T-cell (primary cell): ENCODE data around the gene TMOD2. TPM values are rescaled to one million over a fixed set of nuclear protein-coding genes. Genes with fewer than 3 reads are reported as not detected.

Experiments
- ATAC-seq, 4 experiments: fragments of 200-7000 bp in 3 of 4; fragments of 150-1000 bp in 1 of 4; cut with Tn5 transposase; replicated peaks in 1 of 4; 1 replicate in 3 of 4; 2 replicates in 1 of 4; pipeline ENCODE4 v1.10.0; 2021; ENCODE audit warnings: moderate library complexity in 3 of 4, mild to moderate bottlenecking in 2 of 4, moderate number of reproducible peaks in 1 of 4
- CTCF ChIA-PET, 2 donors: fragments of 300-600 bp; sonication (Branson Sonifier 250); formaldehyde crosslinking; loops; one replicate each; lab custom pipeline; 2022; ENCODE audit warnings: antibody characterized with exemption in 2 of 2; lab: Charles Lee
- POLR2A ChIA-PET, 2 donors: fragments of 300-600 bp; sonication (Branson Sonifier 250); formaldehyde crosslinking; loops; one replicate each; lab custom pipeline; 2022; ENCODE audit warnings: antibody characterized with exemption in 2 of 2; lab: Charles Lee
- DNase-seq, 35 experiments: peaks; one replicate each; pipeline versions ENCODE4 v3.0.0 to v3.0.0-alpha.2; 2013 to 2023
- H3K27ac ChIP-seq: one replicate; pipeline ENCODE4 v1.5.1; 2013; ENCODE audit warnings: low read length
- H3K27me3 ChIP-seq, 2 experiments: replicated peaks in 1 of 2; 1 replicate in 1 of 2; 2 replicates in 1 of 2; pipeline versions ENCODE4 v1.6.1 to v1.7.0; 2013; ENCODE audit warnings: low read length in 1 of 2, mixed read lengths in 1 of 2; ENCODE audit not compliant: control insufficient read depth in 2 of 2, insufficient read depth in 2 of 2; ENCODE audit errors: extremely low read depth in 1 of 2
- H3K36me3 ChIP-seq, 2 donors: 1 replicate in 1 of 2; 2 replicates in 1 of 2; pipeline versions ENCODE4 v1.6.1 to v1.7.0; 2013; ENCODE audit warnings: low read length in 1 of 2; ENCODE audit not compliant: control insufficient read depth in 2 of 2, insufficient read depth in 1 of 2; ENCODE audit errors: extremely low read depth in 1 of 2
- H3K4me1 ChIP-seq, 2 experiments: 1 replicate in 1 of 2; 2 replicates in 1 of 2; pipeline versions ENCODE4 v1.6.1 to v1.7.0; 2013; ENCODE audit warnings: low read length in 2 of 2, mixed read lengths in 1 of 2; ENCODE audit not compliant: insufficient read depth in 2 of 2, control insufficient read depth in 1 of 2; ENCODE audit errors: extremely low read depth in 1 of 2
- H3K4me3 ChIP-seq, 2 donors: 1 replicate in 1 of 2; 2 replicates in 1 of 2; pipeline versions ENCODE4 v1.5.1 to v1.7.0; 2013; ENCODE audit warnings: mild to moderate bottlenecking in 2 of 2, low read length in 1 of 2, moderate library complexity in 1 of 2; ENCODE audit not compliant: control insufficient read depth in 1 of 2; ENCODE audit errors: extremely low read depth in 1 of 2
- H3K9me3 ChIP-seq: 2 replicates; pipeline ENCODE4 v1.7.0; 2013
- H3K27ac Mint-ChIP-seq, 2 donors: one replicate each; pipeline ENCODE4 v1.8.0; 2020 to 2021; ENCODE audit warnings: mild to moderate bottlenecking in 2 of 2, mixed read lengths in 2 of 2
- H3K27me3 Mint-ChIP-seq, 2 donors: one replicate each; pipeline ENCODE4 v1.8.0; 2021 to 2022; ENCODE audit warnings: mixed read lengths in 2 of 2
- H3K36me3 Mint-ChIP-seq: one replicate; pipeline ENCODE4 v1.8.0; 2021; ENCODE audit warnings: mixed read lengths
- H3K4me1 Mint-ChIP-seq, 3 donors: one replicate each; pipeline ENCODE4 v1.8.0; 2020 to 2022; ENCODE audit warnings: mixed read lengths in 3 of 3, mild to moderate bottlenecking in 1 of 3
- H3K4me3 Mint-ChIP-seq, 3 donors: one replicate each; pipeline ENCODE4 v1.8.0; 2020 to 2022; ENCODE audit warnings: mild to moderate bottlenecking in 3 of 3, mixed read lengths in 3 of 3, moderate library complexity in 3 of 3
- H3K9me3 Mint-ChIP-seq, 3 donors: one replicate each; pipeline ENCODE4 v1.8.0; 2020 to 2022; ENCODE audit warnings: mixed read lengths in 3 of 3
- WGBS: methylation state at CpG from one replicate; pipeline ENCODE4 v1.1.5; 2013; ENCODE audit warnings: missing lambda C conversion rate; ENCODE audit not compliant: insufficient coverage; 5-methylcytosine and 5-hydroxymethylcytosine counted together
- total RNA-seq, 35 experiments: library from RNA in 6 of 35; stranded (reverse) in 6 of 35; fragments of 120-200 nt in 1 of 35; gene quantifications; one replicate each; pipeline versions ENCODE4 v1.2.1 to v1.2.4 and lab custom pipeline; 2013 to 2026

The TMOD2 gene
- total RNA-seq, 5 donors from 2014 or later (not counting 1 experiment from before 2014, with no cell fraction given), result 10.9 to 17.2 (median 16.8) TPM

GRCh38 chr15:51771773-51772172 is 20.4 kb downstream of the TMOD2 start:
- CTCF ChIA-PET, result interaction anchor here in 1 of 2 donors (0.8 to 1.0 kb wide), 2 partner anchors 28 to 121 kb away, joined by 4 read pairs; no protein-coding TSS in a partner anchor
- Mint-ChIP-seq H3K4me3 (no peak overlapping the region), H3K36me3 (peaks cover 54% of the 10 kb centered on the region), H3K4me1 (peaks cover 17% of the 10 kb centered on the region in 3 donors), H3K27me3 (no peaks in the 10 kb centered on the region), H3K9me3 (peaks cover 0 to 4% (median 0%) of the 10 kb centered on the region in 3 donors), H3K27ac (no peak overlapping the region)
- Histone ChIP-seq H3K4me1 (peaks cover 7 to 8% of the 10 kb centered on the region in 2 experiments), H3K27ac (no peak overlapping the region), H3K36me3 (peaks cover 0 to 19% of the 10 kb centered on the region in 2 donors), H3K9me3 (no peaks in the 10 kb centered on the region), H3K27me3 (no peaks in the 10 kb centered on the region), H3K4me3 (no peak overlapping the region)
- POLR2A ChIA-PET, result interaction anchor here in 1 of 2 donors (0.7 kb wide), 1 partner anchor 357 kb away, joined by 3 read pairs; no protein-coding TSS in a partner anchor
- WGBS, result no CpG with 5 or more reads among the region's 1 CpG
- no peak for DNase-seq
- ATAC-seq, result no peak

- no peak overlapping the region for H3K4me3 ChIP-seq
- 100% methylated on average over 1 of the region's 3 CpGs for WGBS
- ChIA-PET CTCF (interaction anchor here (0.7 to 5.4 kb wide), 6 partner anchors 28 to 125 kb away, joined by 3 to 211 read pairs (median 7); no protein-coding TSS in a partner anchor), POLR2A (interaction anchor here in 1 of 2 donors (0.6 kb wide), 1 partner anchor 14 kb away, joined by 4 read pairs; no protein-coding TSS in a partner anchor)
- no peak overlapping the region for H3K4me3 Mint-ChIP-seq
- H3K27me3 ChIP-seq, result no peaks in the 10 kb centered on the region
- H3K27ac Mint-ChIP-seq, result no peak overlapping the region
- peaks cover 4 to 6% (median 5%) of the 10 kb centered on the region in 3 donors for H3K4me1 Mint-ChIP-seq
- no peaks in the 10 kb centered on the region for H3K4me1 ChIP-seq
- no peaks in the 10 kb centered on the region for H3K9me3 ChIP-seq
- DNase-seq (no peak), ATAC-seq (no peak)
- peaks cover 0 to 14% of the 10 kb centered on the region in 2 donors for H3K36me3 ChIP-seq
- no peak overlapping the region for H3K27ac ChIP-seq
- H3K9me3 Mint-ChIP-seq, result no peaks in the 10 kb centered on the region
- H3K27me3 Mint-ChIP-seq, result no peaks in the 10 kb centered on the region
- peaks cover 51% of the 10 kb centered on the region for H3K36me3 Mint-ChIP-seq
Observed at GRCh38 chr15:51774916-51775315, 23.5 kb downstream of the TMOD2 start.

GRCh38 chr15:51775967-51776816 is 24.8 kb downstream of the TMOD2 start:
- Mint-ChIP-seq H3K4me3 (no peak overlapping the region), H3K4me1 (peaks cover 4 to 6% (median 5%) of the 10 kb centered on the region in 3 donors), H3K27ac (peak overlapping the region in 1 of 2 donors; percentile 62), H3K9me3 (no peaks in the 10 kb centered on the region), H3K36me3 (peaks cover 53% of the 10 kb centered on the region), H3K27me3 (no peaks in the 10 kb centered on the region)
- DNase-seq (peak in 31 of 35 experiments; percentile 11 to 73 (median 32)), ATAC-seq (peak; percentile 53 to 79 (median 68))
- Histone ChIP-seq H3K27ac (no peak overlapping the region), H3K36me3 (peaks cover 0 to 17% of the 10 kb centered on the region in 2 donors), H3K4me1 (no peaks in the 10 kb centered on the region), H3K4me3 (no peak overlapping the region), H3K9me3 (no peaks in the 10 kb centered on the region), H3K27me3 (no peaks in the 10 kb centered on the region)
- WGBS, result 48% methylated on average over 2 of the region's 11 CpGs
- ChIA-PET POLR2A (interaction anchor here in 1 of 2 donors (0.7 kb wide), 1 partner anchor 126 kb away, joined by 8 read pairs; no protein-coding TSS in a partner anchor), CTCF (interaction anchor here (0.7 to 5.4 kb wide), 38 partner anchors 8 to 613 kb away, joined by 3 to 211 read pairs (median 5); partner anchors contain the start of genes DMXL2 (in 1 of the 2), LYSMD2 (in 1 of the 2) and TMOD3 (in 1 of the 2))

- H3K9me3 ChIP-seq, result no peaks in the 10 kb centered on the region
- no peaks in the 10 kb centered on the region for H3K4me1 ChIP-seq
- ChIA-PET CTCF (interaction anchor here (0.5 to 5.4 kb wide), 36 partner anchors 9 to 207 kb away, joined by 3 to 211 read pairs (median 5); partner anchors contain the start of genes DMXL2 (in 1 of the 2), LYSMD2 (in 1 of the 2) and TMOD3 (in 1 of the 2)), POLR2A (no interaction called here)
- H3K4me1 Mint-ChIP-seq, result peaks cover 5 to 8% (median 6%) of the 10 kb centered on the region in 3 donors
- H3K36me3 ChIP-seq, result peaks cover 8 to 19% of the 10 kb centered on the region in 2 donors
- no peak overlapping the region for H3K4me3 ChIP-seq
- no peak overlapping the region for H3K27ac Mint-ChIP-seq
- no peaks in the 10 kb centered on the region for H3K27me3 Mint-ChIP-seq
- no peak overlapping the region for H3K4me3 Mint-ChIP-seq
- ATAC-seq, result peak; percentile 54 to 83 (median 77)
- no peaks in the 10 kb centered on the region for H3K27me3 ChIP-seq
- no peaks in the 10 kb centered on the region for H3K9me3 Mint-ChIP-seq
- peak; percentile 5 to 84 (median 49) for DNase-seq
- H3K36me3 Mint-ChIP-seq, result peaks cover 56% of the 10 kb centered on the region
- no CpG with 5 or more reads among the region's 6 CpGs for WGBS
- H3K27ac ChIP-seq, result no peak overlapping the region
Observed at GRCh38 chr15:51776952-51777569, 25.7 kb downstream of the TMOD2 start.

- Histone ChIP-seq H3K4me3 (no peak overlapping the region), H3K4me1 (no peaks in the 10 kb centered on the region), H3K36me3 (peaks cover 11 to 28% of the 10 kb centered on the region in 2 donors), H3K27me3 (no peaks in the 10 kb centered on the region), H3K27ac (no peak overlapping the region), H3K9me3 (no peaks in the 10 kb centered on the region)
- Mint-ChIP-seq H3K9me3 (no peaks in the 10 kb centered on the region), H3K36me3 (peaks cover 62% of the 10 kb centered on the region), H3K27me3 (no peaks in the 10 kb centered on the region), H3K4me3 (no peak overlapping the region), H3K27ac (no peak overlapping the region), H3K4me1 (peaks cover 5 to 8% (median 6%) of the 10 kb centered on the region in 3 donors)
- ChIA-PET CTCF (interaction anchor here in 1 of 2 donors (1.8 kb wide), 1 partner anchor 131 kb away, joined by 7 read pairs; no protein-coding TSS in a partner anchor), POLR2A (no interaction called here)
- WGBS, result 100% methylated on average over 1 of the region's 1 CpG
- ATAC-seq (no peak), DNase-seq (no peak)
Observed at GRCh38 chr15:51780636-51781035, 29.2 kb downstream of the TMOD2 start.

- ATAC-seq (no peak), DNase-seq (no peak)
- ChIA-PET POLR2A (no interaction called here), CTCF (interaction anchor here in 1 of 2 donors (1.8 kb wide), 1 partner anchor 131 kb away, joined by 7 read pairs; no protein-coding TSS in a partner anchor)
- no peak overlapping the region for H3K4me3 ChIP-seq
- no peak overlapping the region for H3K4me3 Mint-ChIP-seq
- no peaks in the 10 kb centered on the region for H3K4me1 ChIP-seq
- no peak overlapping the region for H3K27ac ChIP-seq
- H3K9me3 Mint-ChIP-seq, result no peaks in the 10 kb centered on the region
- 43% methylated on average over 1 of the region's 2 CpGs for WGBS
- peaks cover 63% of the 10 kb centered on the region for H3K36me3 Mint-ChIP-seq
- H3K36me3 ChIP-seq, result peaks cover 11 to 28% of the 10 kb centered on the region in 2 donors
- H3K27me3 ChIP-seq, result no peaks in the 10 kb centered on the region
- no peak overlapping the region for H3K27ac Mint-ChIP-seq
- H3K27me3 Mint-ChIP-seq, result no peaks in the 10 kb centered on the region
- H3K9me3 ChIP-seq, result no peaks in the 10 kb centered on the region
- H3K4me1 Mint-ChIP-seq, result peaks cover 0 to 4% (median 2%) of the 10 kb centered on the region in 3 donors
Observed at GRCh38 chr15:51781506-51781905, 30.1 kb downstream of the TMOD2 start.
